ENCODE results near the gene ZDHHC13.

The ZDHHC13 gene

DNA sequence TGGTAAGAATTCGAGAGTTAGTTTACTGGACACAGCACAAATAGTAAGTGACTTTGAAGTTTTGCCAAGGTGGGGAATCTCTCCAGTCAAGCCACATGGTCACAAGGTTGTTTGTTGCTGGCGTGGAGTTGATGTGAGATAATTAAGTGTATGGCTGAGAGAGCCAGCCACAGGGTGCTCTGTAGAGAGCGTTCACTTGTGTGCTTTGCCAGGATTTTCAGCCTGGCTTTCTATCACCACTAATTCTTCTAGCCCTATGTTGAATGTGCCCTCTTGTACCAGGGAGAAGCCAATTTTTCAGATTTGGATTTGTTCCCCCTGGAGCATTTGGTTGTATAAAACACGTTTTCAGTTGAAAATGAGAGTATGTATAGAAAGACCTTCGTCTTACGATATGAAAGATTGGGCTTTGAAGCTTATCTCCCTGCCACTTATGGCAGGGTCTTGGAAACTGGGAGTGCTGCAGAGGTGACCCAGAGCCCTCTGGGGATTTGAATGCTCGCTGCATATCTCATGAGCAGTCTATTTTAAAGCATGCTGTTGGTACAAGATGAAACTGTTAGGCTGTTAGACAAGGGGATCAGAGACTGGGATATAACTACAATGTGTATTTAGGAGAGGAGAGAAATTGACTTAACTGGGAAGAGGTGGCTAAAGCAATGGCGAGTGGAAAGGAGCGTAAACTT is 56.2 kb downstream of the ZDHHC13 start:
- DNase-seq, result no peak

GRCh38 chr11:19173964-19174638 is 57.1 kb downstream of the ZDHHC13 start:
- no peak for DNase-seq

- DNase-seq, result no peak
Observed at GRCh38 chr11:19176629-19177186, 59.7 kb downstream of the ZDHHC13 start.

GRCh38 chr11:19181531-19182261 is 64.7 kb downstream of the ZDHHC13 start:
- no peak for DNase-seq

DNA sequence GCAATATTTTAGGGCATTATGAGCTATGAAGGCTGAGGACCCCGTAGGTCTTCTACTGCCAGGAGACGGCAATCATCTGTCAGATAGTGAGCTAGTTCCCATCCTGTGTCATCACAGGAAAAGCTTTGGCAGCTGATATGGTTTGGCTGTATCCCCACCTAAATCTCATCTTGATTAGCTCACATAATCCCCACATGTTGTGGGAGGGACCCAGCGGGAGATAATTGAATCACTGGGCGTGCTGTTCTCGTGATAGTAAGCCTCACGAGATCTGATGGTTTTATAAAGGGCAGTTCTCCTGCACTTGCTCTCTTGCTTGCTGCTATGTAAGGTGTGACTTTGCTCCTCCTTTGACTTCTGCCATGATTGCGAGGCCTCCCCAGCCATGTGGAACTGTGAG is 66.7 kb downstream of the ZDHHC13 start:
- no peak for DNase-seq

GRCh38 chr11:19185036-19185435 is 68.1 kb downstream of the ZDHHC13 start:
- DNase-seq, result no peak

- no peak for DNase-seq
Observed at GRCh38 chr11:19185516-19186052, 68.6 kb downstream of the ZDHHC13 start.

- no peak for DNase-seq
Observed at GRCh38 chr11:19187114-19187832, 70.3 kb downstream of the ZDHHC13 start.

GRCh38 chr11:19187833-19188258 is 70.9 kb downstream of the ZDHHC13 start:
- DNase-seq, result no peak

- no peak for DNase-seq
Observed at GRCh38 chr11:19191530-19192169, 74.7 kb downstream of the ZDHHC13 start.

GRCh38 chr11:19193916-19194315 is 76.9 kb downstream of the ZDHHC13 start:
- no peak for DNase-seq

DNA sequence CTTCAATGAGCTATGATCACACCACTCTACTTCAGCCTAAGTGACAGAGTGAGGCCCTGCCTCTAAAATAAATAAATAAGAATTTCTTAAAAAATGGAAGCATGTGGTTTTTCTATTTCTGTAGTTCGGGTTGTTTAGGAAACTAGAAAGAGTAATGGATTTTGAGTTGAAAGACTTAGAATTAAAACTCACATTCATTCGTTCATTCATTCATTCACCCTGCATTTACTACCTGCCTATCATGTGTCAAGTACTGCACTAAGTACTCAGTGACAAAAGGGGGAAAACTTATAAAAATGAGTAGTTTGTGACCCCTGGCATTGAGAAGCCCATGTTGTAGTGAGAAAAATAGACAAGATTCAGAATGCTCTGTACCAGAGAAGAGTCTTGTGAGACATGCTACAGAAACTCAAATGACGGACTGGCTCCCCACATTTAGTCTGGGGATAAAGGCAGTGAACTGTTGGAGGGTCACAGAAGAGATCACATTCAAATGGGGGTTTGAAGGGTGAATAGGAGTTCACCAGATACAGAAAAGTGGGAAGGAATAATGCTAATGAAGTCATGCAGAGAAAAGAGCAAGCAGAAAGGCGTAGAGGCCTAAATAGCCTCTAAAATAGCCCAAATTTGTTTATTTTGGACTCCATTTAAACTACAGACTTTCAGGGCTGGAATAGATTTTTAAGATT is 77.8 kb downstream of the ZDHHC13 start:
- DNase-seq, result no peak

DNA sequence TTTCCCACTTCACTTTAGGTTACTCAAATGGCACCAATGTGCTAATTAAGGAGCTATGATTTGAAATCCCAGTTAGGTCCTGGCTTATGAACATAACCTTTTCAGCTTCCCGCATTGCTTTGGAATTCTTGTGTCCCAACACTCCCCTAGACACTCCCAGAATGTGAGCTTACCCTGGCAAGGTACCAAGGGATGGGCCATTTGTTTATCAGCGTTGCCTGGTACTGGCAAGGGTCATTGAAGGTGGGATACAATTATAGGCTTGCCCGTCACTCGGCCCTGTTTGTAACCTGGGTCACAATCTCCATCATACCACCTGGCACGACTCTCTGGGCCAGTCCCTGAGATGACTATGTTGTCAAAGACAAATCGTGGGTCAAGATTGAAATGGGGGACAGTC is 79.5 kb downstream of the ZDHHC13 start:
- no peak for DNase-seq

DNA sequence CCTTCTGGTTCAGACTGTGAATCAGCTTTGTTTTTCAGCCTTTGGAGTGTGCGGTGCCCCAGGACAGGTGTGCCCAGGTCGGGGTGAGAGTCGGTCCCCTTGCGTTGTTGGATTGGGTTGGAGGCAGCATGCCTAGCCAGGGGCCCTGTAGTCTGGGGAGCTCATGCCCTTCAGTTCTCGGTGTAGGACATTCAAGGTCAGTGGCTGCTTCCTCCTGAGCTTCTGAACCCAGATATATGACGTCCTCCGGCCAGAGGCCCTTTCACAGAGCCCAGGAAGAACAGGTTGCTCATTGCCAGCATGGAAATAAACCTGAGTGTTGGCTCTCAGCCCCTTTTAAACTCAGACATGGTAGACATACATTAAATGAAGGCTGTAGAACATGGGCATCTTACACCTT is 82.1 kb downstream of the ZDHHC13 start:
- DNase-seq, result no peak

DNA sequence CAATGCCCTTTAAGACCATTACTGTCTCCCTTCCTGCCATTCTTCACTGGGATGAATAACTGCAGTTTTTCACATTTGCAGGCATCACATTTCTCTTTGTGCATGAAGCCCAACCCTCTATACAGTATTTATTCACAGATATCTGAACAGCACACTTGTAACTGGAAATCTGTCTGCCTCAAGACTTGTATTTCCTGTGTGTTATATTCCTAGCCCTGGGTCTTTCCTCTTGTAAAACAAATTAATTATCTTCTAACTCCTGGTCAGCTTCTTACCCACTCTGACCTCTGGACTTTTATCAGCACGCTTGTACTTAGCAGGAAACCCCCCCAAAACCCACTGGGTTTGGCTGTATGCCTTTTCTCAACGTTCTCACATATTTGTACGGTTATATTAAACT is 82.8 kb downstream of the ZDHHC13 start:
- no peak for DNase-seq

DNA sequence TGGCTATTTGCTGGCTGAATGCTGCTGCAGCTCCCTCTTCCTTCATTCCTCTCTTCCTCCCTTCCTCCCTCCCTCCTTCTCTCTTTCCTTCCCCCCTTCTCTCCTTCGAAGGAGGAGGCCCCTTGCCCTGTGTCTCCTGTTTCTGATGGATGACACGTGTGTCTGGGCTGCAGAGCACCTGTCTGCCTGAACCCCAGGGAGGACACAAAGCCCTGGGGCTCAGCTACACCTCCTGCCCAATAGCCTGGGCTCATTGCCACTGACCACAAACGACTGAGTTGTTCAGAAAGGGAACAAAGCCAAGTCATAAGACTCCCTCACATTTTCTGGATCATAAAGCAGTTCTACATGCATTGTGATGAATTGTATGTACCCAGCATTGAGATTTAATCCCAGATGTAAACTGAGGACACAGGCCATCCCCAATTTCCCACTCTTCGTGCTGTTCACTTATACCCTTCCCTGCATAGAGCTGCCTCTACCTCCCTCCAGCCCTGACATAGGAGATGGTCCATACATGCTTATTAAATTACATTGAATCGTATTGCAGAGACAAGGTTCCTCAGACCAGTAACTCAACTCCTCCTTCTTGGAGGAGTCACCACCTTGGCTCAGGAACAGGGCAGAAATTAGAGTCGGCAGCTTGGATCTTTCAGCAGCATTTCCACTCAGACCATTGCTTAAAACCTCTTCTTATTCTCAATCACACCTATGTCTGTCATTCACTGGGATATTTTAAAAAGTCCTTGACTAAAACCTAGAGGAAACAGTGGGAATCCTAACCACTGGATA is 83.6 kb downstream of the ZDHHC13 start:
- DNase-seq, result no peak

GRCh38 chr11:19201737-19202605 is 85.0 kb downstream of the ZDHHC13 start, which contains the start of gene CSRP3:
Gene CSRP3, minus strand, starts transcription at chr11:19201983. Its CDS starts 9,535 bp downstream, at chr11:19192448.
- DNase-seq, result no peak

DNA sequence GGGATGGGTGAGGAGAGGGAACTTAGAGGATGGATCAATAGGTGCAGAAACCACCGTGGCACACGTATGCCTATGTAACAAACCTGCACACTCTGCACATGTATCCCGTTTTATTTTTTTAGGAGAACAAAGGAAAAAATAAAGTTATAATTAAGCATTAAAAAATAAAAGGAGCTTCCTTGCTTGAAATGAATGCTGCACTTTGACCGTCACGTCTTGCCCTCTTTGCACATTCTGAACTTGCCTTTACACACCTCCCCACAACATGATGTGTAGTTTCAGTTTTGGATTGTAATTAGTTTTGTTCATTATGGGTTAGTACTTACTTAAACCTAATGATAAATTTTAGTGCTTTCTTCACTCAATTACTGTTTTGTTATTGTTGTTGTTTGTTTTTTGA is 87.9 kb downstream of the ZDHHC13 start:
- DNase-seq, result no peak

- DNase-seq, result no peak
Observed at GRCh38 chr11:19208181-19208580, 91.2 kb downstream of the ZDHHC13 start.
